Common myeloid progenitor, CD34-positive (primary cell): ENCODE measurements around the gene CACNG4.

ENCODE experiments used
- CTCF ChIA-PET: fragments of 350-600 bp; sonication (Branson Sonifier 250); formaldehyde crosslinking; loops from one replicate; lab custom pipeline; 2021; ENCODE audit warnings: antibody characterized with exemption; lab: Charles Lee
- POLR2A ChIA-PET: fragments of 350-600 bp; sonication (Branson Sonifier 250); formaldehyde crosslinking; loops from one replicate; lab custom pipeline; 2021; ENCODE audit warnings: antibody characterized with exemption; lab: Charles Lee
- DNase-seq, 3 donors: peaks; one replicate each; pipeline versions ENCODE4 v3.0.0 to v3.0.0-alpha.2; 2013
- H3K27ac ChIP-seq, 2 experiments: 1 replicate in 1 of 2; 2 replicates in 1 of 2; pipeline ENCODE4 v1.7.0; 2013; ENCODE audit warnings: inconsistent platforms in 2 of 2, low read length in 2 of 2, mild to moderate bottlenecking in 2 of 2, low read depth in 1 of 2, moderate library complexity in 1 of 2; ENCODE audit not compliant: severe bottlenecking in 2 of 2, insufficient read depth in 1 of 2, poor library complexity in 1 of 2
- H3K27me3 ChIP-seq, 5 experiments: replicated peaks in 2 of 5; 1 replicate in 3 of 5; 2 replicates in 2 of 5; pipeline versions ENCODE4 v1.6.1 to v1.7.0; 2013; ENCODE audit warnings: low read length in 4 of 5, mild to moderate bottlenecking in 2 of 5, moderate library complexity in 2 of 5, inconsistent platforms in 1 of 5; ENCODE audit not compliant: insufficient read depth in 5 of 5, control insufficient read depth in 4 of 5
- H3K36me3 ChIP-seq, 4 experiments: 1 replicate in 2 of 4; 2 replicates in 2 of 4; pipeline versions ENCODE4 v1.6.1 to v1.7.0; 2013; ENCODE audit warnings: low read length in 3 of 4, control low read depth in 1 of 4, mild to moderate bottlenecking in 1 of 4; ENCODE audit not compliant: control insufficient read depth in 4 of 4, insufficient read depth in 4 of 4
- H3K4me1 ChIP-seq, 4 experiments: 1 replicate in 3 of 4; 2 replicates in 1 of 4; pipeline versions ENCODE4 v1.6.1 to v1.7.1; 2013; ENCODE audit warnings: low read length in 3 of 4, mild to moderate bottlenecking in 3 of 4, control low read depth in 1 of 4, inconsistent platforms in 1 of 4, moderate library complexity in 1 of 4; ENCODE audit not compliant: control insufficient read depth in 4 of 4, insufficient read depth in 4 of 4; ENCODE audit errors: control extremely low read depth in 1 of 4
- H3K4me3 ChIP-seq, 7 experiments: 1 replicate in 4 of 7; 2 replicates in 3 of 7; pipeline versions ENCODE4 v1.5.1 to v1.7.0; 2013; ENCODE audit warnings: mild to moderate bottlenecking in 7 of 7, low read length in 6 of 7, moderate library complexity in 6 of 7, inconsistent platforms in 2 of 7, low read depth in 2 of 7, control low read depth in 1 of 7; ENCODE audit not compliant: insufficient read depth in 4 of 7, control insufficient read depth in 1 of 7; ENCODE audit errors: extremely low read depth in 1 of 7
- H3K9me3 ChIP-seq, 5 experiments: 1 replicate in 4 of 5; 2 replicates in 1 of 5; pipeline versions ENCODE4 v1.6.1 to v1.7.1; 2013; ENCODE audit warnings: low read length in 4 of 5, mild to moderate bottlenecking in 2 of 5, inconsistent platforms in 1 of 5, low read depth in 1 of 5, moderate library complexity in 1 of 5; ENCODE audit not compliant: control insufficient read depth in 4 of 5, insufficient read depth in 2 of 5; ENCODE audit errors: control extremely low read depth in 1 of 5
- WGBS: methylation state at CpG from one replicate; pipeline ENCODE4 v1.1.5; 2013; ENCODE audit not compliant: insufficient coverage; 5-methylcytosine and 5-hydroxymethylcytosine counted together

The CACNG4 gene

DNA sequence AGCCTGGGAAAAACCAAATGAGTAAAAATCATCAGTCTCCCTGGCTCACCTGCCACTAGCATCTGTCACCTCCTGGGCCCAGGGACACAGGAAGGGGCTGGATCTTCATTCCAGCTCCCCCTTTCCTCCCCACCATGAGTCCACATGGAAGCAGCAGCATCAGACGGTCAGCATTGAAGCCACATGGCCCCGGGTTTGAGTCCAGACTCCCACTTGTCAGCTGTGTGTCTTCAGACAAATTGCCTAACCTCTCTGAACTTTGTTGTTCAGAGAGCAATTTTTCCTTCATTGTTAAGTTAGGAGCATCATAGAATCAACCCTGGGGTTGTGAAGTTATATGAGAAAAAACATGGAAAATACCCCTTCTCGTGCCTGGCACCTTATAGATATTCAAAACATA lies 10.7 kb downstream of the CACNG4 start:
- ChIA-PET POLR2A (no interaction called here), CTCF (interaction anchor here (1.1 kb wide), 2 partner anchors 247 to 250 kb away, joined by 3 read pairs; no protein-coding TSS in a partner anchor)
- WGBS: 100% methylated on average over 1 of the region's 3 CpGs
- Histone ChIP-seq H3K36me3 (no peaks in the 10 kb centered on the region), H3K27ac (no peak overlapping the region), H3K4me3 (no peak overlapping the region), H3K9me3 (no peaks in the 10 kb centered on the region), H3K27me3 (peaks cover 0 to 48% (median 9%) of the 10 kb centered on the region in 5 experiments), H3K4me1 (no peaks in the 10 kb centered on the region)
- no peak for DNase-seq

DNA sequence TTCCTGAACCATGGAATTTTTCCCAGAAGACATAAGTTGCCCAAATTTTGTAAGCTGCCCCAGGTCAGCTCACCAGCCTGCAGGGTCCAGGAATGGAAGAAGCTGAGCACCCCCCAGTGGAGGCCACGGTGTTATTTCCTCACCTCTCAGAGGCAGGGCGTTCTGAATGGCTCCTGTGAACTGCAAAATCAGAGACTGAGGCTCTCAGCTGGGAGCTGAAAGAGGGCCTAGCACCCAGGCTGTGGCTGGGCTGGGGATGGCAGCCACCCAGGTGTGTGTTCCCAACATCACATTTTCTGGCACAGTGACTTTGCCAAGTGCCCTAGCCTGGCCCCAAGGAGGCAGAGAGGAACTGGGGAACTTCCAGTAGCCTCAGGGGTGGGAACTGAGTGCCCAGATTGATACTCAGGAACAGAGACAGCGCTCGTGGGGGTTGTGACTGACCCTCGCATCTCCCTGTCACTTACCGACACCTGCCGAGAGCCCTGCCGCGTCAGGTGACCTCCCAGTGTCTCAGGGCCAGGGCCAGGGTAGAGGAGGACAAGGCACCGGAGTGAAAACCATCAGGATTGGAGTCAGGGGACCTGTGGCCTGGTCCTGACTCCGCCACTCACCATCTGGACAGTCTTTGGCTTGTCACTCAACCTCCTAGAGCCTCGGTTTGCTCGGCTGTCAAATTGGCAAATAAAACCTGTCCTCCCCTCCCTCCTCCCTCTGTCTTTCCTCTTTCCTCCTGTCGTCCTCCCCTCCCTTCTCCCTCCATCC lies 11.3 kb downstream of the CACNG4 start:
- ChIA-PET POLR2A (no interaction called here), CTCF (interaction anchor here (1.1 kb wide), 2 partner anchors 248 to 251 kb away, joined by 3 read pairs; no protein-coding TSS in a partner anchor)
- Histone ChIP-seq H3K27ac (no peak overlapping the region), H3K27me3 (peaks cover 0 to 42% (median 8%) of the 10 kb centered on the region in 5 experiments), H3K4me1 (no peaks in the 10 kb centered on the region), H3K9me3 (no peaks in the 10 kb centered on the region), H3K4me3 (no peak overlapping the region), H3K36me3 (no peaks in the 10 kb centered on the region)
- WGBS: 52% methylated on average over 14 of the region's 14 CpGs
- DNase-seq: peak in 2 of 3 donors; percentile 9 to 27

DNA sequence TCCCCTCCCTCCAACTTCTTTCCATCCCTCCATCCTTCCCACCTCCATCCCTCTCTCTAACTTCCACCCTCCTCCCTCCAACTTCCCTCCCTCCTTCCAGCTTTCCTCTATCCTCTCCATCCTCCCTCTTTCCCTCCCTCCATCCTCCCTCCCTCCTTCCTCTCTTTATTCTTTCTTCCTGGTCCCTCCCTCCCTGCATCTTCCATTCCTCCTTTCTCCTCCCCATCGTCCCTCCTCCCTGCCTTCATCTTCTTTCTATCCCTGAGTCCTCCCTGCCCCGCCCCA lies 11.8 kb downstream of the CACNG4 start:
- no peak overlapping the region for H3K27ac ChIP-seq
- peaks cover 0 to 39% (median 7%) of the 10 kb centered on the region in 5 experiments for H3K27me3 ChIP-seq
- no peak for DNase-seq
- no peaks in the 10 kb centered on the region for H3K36me3 ChIP-seq
- ChIA-PET CTCF (no interaction called here), POLR2A (no interaction called here)
- no peaks in the 10 kb centered on the region for H3K9me3 ChIP-seq
- no CpG with 5 or more reads among the region's 2 CpGs for WGBS
- no peak overlapping the region for H3K4me3 ChIP-seq
- no peaks in the 10 kb centered on the region for H3K4me1 ChIP-seq

DNA sequence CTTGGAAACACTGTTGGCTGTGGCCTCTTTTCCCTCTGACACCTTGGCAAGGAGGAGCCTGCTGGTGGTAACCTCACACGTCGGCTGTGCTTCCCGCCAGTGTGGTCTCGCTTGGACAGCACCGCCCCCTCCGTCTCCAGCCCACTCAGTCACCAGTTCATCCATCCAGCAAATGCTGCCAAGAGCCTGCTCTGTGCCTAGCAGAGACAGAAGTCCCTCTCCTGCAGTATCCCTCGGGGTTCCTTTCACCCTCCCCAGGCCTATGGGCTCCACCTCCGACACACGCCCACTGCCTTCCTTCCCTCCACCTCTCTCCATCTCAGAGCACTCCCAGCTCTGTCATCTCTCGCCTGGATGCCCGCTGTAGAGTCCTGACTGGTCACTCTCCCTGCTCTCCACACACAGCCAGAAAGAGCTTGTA lies 12.3 kb downstream of the CACNG4 start:
- no peaks in the 10 kb centered on the region for H3K4me1 ChIP-seq
- no peaks in the 10 kb centered on the region for H3K36me3 ChIP-seq
- no peaks in the 10 kb centered on the region for H3K9me3 ChIP-seq
- no peak for DNase-seq
- H3K27ac ChIP-seq: no peak overlapping the region
- H3K4me3 ChIP-seq: no peak overlapping the region
- peaks cover 0 to 37% (median 7%) of the 10 kb centered on the region in 5 experiments for H3K27me3 ChIP-seq
- WGBS: 34% methylated on average over 9 of the region's 11 CpGs
- ChIA-PET POLR2A (no interaction called here), CTCF (no interaction called here)

DNA sequence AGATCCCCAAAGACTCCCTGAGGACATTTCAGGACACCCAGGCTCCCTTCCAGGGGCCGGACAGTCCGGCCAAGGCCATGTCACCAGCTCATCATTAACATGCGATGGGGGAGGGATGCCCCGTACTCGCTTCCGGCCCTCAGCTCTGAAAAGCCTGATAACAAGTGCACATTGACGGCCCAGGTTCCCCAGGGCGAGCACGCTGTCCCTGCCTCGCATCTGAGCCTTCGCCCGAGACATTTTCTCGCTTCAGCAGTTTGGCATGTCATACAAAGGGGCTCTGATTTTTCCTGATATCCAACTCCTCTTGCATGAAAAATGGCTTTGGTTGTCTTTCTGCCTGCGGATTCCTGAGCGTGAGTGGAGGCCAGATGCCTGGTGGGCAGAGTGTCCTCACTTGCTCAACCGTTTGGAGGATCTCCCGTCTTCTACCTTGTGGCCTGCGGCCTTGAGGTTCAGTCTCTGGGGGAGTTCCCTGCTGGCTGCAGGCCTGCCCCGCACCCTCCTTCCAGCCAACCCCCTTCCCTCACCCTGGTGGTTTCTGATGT lies 14.1 kb downstream of the CACNG4 start:
- no peak overlapping the region for H3K4me3 ChIP-seq
- no peaks in the 10 kb centered on the region for H3K36me3 ChIP-seq
- H3K27ac ChIP-seq: no peak overlapping the region
- no peaks in the 10 kb centered on the region for H3K9me3 ChIP-seq
- ChIA-PET CTCF (no interaction called here), POLR2A (no interaction called here)
- no peak for DNase-seq
- H3K27me3 ChIP-seq: peaks cover 0 to 37% (median 7%) of the 10 kb centered on the region in 5 experiments
- 97% methylated on average over 18 of the region's 19 CpGs for WGBS
- no peaks in the 10 kb centered on the region for H3K4me1 ChIP-seq

DNA sequence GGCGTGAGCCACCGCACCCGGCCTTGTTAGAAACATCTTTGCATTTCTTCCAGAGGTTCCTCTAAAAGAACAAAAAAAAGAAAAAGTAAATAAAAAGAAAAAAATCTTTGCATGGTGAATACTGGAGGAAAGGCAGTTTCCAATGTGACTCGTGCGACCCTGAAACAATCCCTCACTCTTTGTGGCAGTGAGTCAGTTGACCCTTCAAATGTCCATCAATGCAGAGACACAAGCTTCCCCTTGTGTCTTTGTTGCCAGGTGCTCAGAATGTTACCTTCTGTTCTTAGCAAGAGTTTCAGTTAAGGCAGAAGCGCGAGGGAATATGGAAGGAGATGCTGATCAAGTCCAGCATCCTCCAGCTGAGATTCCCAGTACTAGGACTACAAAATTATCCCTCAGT lies 16.4 kb downstream of the CACNG4 start:
- no peak for DNase-seq
- H3K27ac ChIP-seq: no peak overlapping the region
- no peaks in the 10 kb centered on the region for H3K4me1 ChIP-seq
- CTCF ChIA-PET: no interaction called here
- 96% methylated on average over 2 of the region's 7 CpGs for WGBS
- peaks cover 0 to 43% (median 5%) of the 10 kb centered on the region in 5 experiments for H3K27me3 ChIP-seq
- no peaks in the 10 kb centered on the region for H3K9me3 ChIP-seq
- POLR2A ChIA-PET: no interaction called here
- no peak overlapping the region for H3K4me3 ChIP-seq
- no peaks in the 10 kb centered on the region for H3K36me3 ChIP-seq

DNA sequence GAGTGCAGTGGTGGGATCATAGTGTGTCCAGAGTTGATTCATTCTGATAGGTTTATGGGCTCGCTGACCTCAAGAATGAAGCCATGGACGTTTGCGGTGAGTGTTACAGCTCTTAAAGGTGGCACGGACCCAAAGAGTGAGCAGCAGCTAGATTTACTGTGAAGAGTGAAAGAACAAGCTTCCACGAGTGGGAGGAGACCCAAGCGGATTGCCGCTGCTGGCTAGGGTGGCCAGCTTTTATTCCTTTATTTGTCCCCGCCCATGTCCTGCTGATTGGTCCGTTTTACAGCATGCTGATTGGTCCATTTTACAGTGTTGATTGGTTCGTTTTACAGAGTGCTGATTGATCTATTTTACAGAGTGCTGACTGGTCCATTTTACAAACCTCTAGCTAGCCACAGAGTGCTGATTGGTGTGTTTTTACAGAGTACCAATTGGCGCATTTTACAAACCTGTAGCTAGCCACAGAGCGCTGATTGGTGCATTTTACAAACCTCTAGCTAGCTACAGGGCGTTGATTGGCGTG lies 17.5 kb downstream of the CACNG4 start:
- H3K27me3 ChIP-seq: peaks cover 0 to 36% (median 5%) of the 10 kb centered on the region in 5 experiments
- no peaks in the 10 kb centered on the region for H3K36me3 ChIP-seq
- H3K4me1 ChIP-seq: no peaks in the 10 kb centered on the region
- ChIA-PET CTCF (no interaction called here), POLR2A (no interaction called here)
- no peaks in the 10 kb centered on the region for H3K9me3 ChIP-seq
- no peak overlapping the region for H3K27ac ChIP-seq
- 82% methylated on average over 12 of the region's 14 CpGs for WGBS
- H3K4me3 ChIP-seq: no peak overlapping the region
- DNase-seq: no peak
